Neural progenitor cell (in vitro differentiated cells): ENCODE results near the gene CUTC. TPM values are rescaled to one million over a fixed set of nuclear protein-coding genes. Genes with fewer than 3 reads are reported as not detected.

ENCODE experiments used
- DNase-seq: peaks from one replicate; pipeline ENCODE4 v3.0.0-alpha.2; 2016; ENCODE audit warnings: low spot score
- H2AFZ ChIP-seq: fragments of 200-600 bp; sonication (generic); replicated peaks from 2 replicates; pipeline ENCODE4 v1.6.1; 2016; ENCODE audit warnings: antibody characterized with exemption
- H3F3A ChIP-seq: fragments of 200-600 bp; sonication (generic); 2 replicates; pipeline ENCODE4 v1.6.1; 2016; ENCODE audit warnings: antibody characterized with exemption, low read depth
- H3K27ac ChIP-seq: fragments of 200-600 bp; sonication (generic); 2 replicates; pipeline ENCODE4 v1.5.1; 2016; ENCODE audit warnings: mild to moderate bottlenecking
- H3K27me3 ChIP-seq: fragments of 200-600 bp; sonication (generic); 2 replicates; pipeline ENCODE4 v1.6.1; 2016; ENCODE audit warnings: mild to moderate bottlenecking, moderate library complexity
- H3K36me3 ChIP-seq: fragments of 200-600 bp; sonication (generic); 2 replicates; pipeline ENCODE4 v1.5.1; 2016
- H3K4me1 ChIP-seq: fragments of 200-600 bp; sonication (generic); 2 replicates; pipeline ENCODE4 v1.6.1; 2016; ENCODE audit warnings: mixed run types
- H3K4me2 ChIP-seq: fragments of 200-600 bp; sonication (generic); 2 replicates; pipeline ENCODE4 v1.6.1; 2016
- H3K4me3 ChIP-seq: fragments of 200-600 bp; sonication (generic); 2 replicates; pipeline ENCODE4 v1.5.1; 2016
- H3K79me2 ChIP-seq: fragments of 200-600 bp; sonication (generic); 2 replicates; pipeline ENCODE4 v1.6.1; 2016; ENCODE audit warnings: low read depth
- H3K9ac ChIP-seq: fragments of 200-600 bp; sonication (generic); 2 replicates; pipeline ENCODE4 v1.6.1; 2016
- H3K9me3 ChIP-seq: fragments of 200-600 bp; sonication (generic); 2 replicates; pipeline ENCODE4 v1.5.1; 2016; ENCODE audit warnings: low read depth
- H4K20me1 ChIP-seq: fragments of 200-600 bp; sonication (generic); 2 replicates; pipeline ENCODE4 v1.6.1; 2016; ENCODE audit warnings: low read depth
- H3K27ac Mint-ChIP-seq: 3 replicates; pipeline ENCODE4 v1.8.0; 2021; ENCODE audit warnings: mixed read lengths
- H3K27me3 Mint-ChIP-seq: 2 replicates; pipeline ENCODE4 v1.8.0; 2022; ENCODE audit warnings: low read depth, mild to moderate bottlenecking, inconsistent platforms, moderate library complexity, mixed read lengths; ENCODE audit not compliant: insufficient read depth
- H3K36me3 Mint-ChIP-seq: 3 replicates; pipeline ENCODE4 v1.8.0; 2021; ENCODE audit warnings: mixed read lengths
- H3K4me1 Mint-ChIP-seq: 3 replicates; pipeline ENCODE4 v1.8.0; 2021; ENCODE audit warnings: mixed read lengths
- H3K4me3 Mint-ChIP-seq: 3 replicates; pipeline ENCODE4 v1.8.0; 2021; ENCODE audit warnings: mild to moderate bottlenecking, moderate library complexity, mixed read lengths
- H3K9me3 Mint-ChIP-seq: 3 replicates; pipeline ENCODE4 v1.8.0; 2020; ENCODE audit warnings: mixed read lengths
- CTCF ChIP-seq: fragments of 200-600 bp; sonication (generic); IDR thresholded peaks from 2 replicates; pipeline ENCODE4 v1.5.1; 2017; ENCODE audit warnings: antibody characterized with exemption, mild to moderate bottlenecking
- EZH2 ChIP-seq: fragments of 200-600 bp; sonication (generic); IDR thresholded peaks from 2 replicates; pipeline ENCODE4 v1.6.1; 2017; ENCODE audit warnings: antibody characterized with exemption, mild to moderate bottlenecking, moderate library complexity
- EZH2phosphoT487 ChIP-seq: fragments of 200-600 bp; sonication (generic); IDR thresholded peaks from 2 replicates; pipeline ENCODE4 v1.6.1; 2017; ENCODE audit warnings: antibody characterized with exemption
- total RNA-seq: library from RNA; depleted of rRNA; stranded (reverse); fragments of >200 nt; gene quantifications from 2 replicates; pipeline ENCODE4 v1.2.3, GENCODE V29; 2015; ENCODE audit warnings: low replicate concordance

CUTC gene
- total RNA-seq, 1 donor from 2014 or later, result 36.1 TPM

- Mint-ChIP-seq H3K4me3 (no peak overlapping the region), H3K27ac (no peak overlapping the region), H3K9me3 (no peaks in the 10 kb centered on the region), H3K36me3 (no peaks in the 10 kb centered on the region), H3K4me1 (peaks cover 9% of the 10 kb centered on the region), H3K27me3 (no peaks in the 10 kb centered on the region)
- H3F3A ChIP-seq, result no peaks in the 10 kb centered on the region
- no peaks in the 10 kb centered on the region for H3K36me3 ChIP-seq
- TF ChIP-seq EZH2, result no peak
- TF ChIP-seq EZH2phosphoT487, result no peak
- TF ChIP-seq CTCF, result no peak
- H3K79me2 ChIP-seq, result no peaks in the 10 kb centered on the region
- no peak for DNase-seq
- no peaks in the 10 kb centered on the region for H3K9me3 ChIP-seq
- H3K27me3 ChIP-seq, result no peaks in the 10 kb centered on the region
- no peak overlapping the region for H2AFZ ChIP-seq
- H3K4me2 ChIP-seq, result no peak overlapping the region
- H4K20me1 ChIP-seq, result no peaks in the 10 kb centered on the region
- peaks cover 5% of the 10 kb centered on the region for H3K4me1 ChIP-seq
- H3K4me3 ChIP-seq, result no peak overlapping the region
- H3K9ac ChIP-seq, result no peak overlapping the region
- H3K27ac ChIP-seq, result no peak overlapping the region
Observed at GRCh38 chr10:99784016-99784726, 52.1 kb downstream of the CUTC start.

GRCh38 chr10:99784727-99785441 lies 52.9 kb downstream of the CUTC start:
- no peaks in the 10 kb centered on the region for H3K27me3 ChIP-seq
- Mint-ChIP-seq H3K4me1 (peaks cover 4% of the 10 kb centered on the region), H3K36me3 (no peaks in the 10 kb centered on the region), H3K4me3 (no peak overlapping the region), H3K27ac (no peak overlapping the region), H3K9me3 (no peaks in the 10 kb centered on the region), H3K27me3 (no peaks in the 10 kb centered on the region)
- H3K79me2 ChIP-seq, result no peaks in the 10 kb centered on the region
- no peaks in the 10 kb centered on the region for H3K4me1 ChIP-seq
- no peaks in the 10 kb centered on the region for H3F3A ChIP-seq
- DNase-seq, result no peak
- H3K36me3 ChIP-seq, result no peaks in the 10 kb centered on the region
- H4K20me1 ChIP-seq, result no peaks in the 10 kb centered on the region
- no peak overlapping the region for H3K9ac ChIP-seq
- H3K4me3 ChIP-seq, result no peak overlapping the region
- H3K4me2 ChIP-seq, result no peak overlapping the region
- no peak overlapping the region for H3K27ac ChIP-seq
- no peak overlapping the region for H2AFZ ChIP-seq
- no peak for TF ChIP-seq CTCF
- no peak for TF ChIP-seq EZH2
- TF ChIP-seq EZH2phosphoT487, result no peak
- no peaks in the 10 kb centered on the region for H3K9me3 ChIP-seq

GRCh38 chr10:99785646-99786045 lies 53.6 kb downstream of the CUTC start:
- DNase-seq, result no peak
- Histone ChIP-seq H3K9me3 (no peaks in the 10 kb centered on the region), H3K27me3 (no peaks in the 10 kb centered on the region), H3K4me3 (no peak overlapping the region), H3K4me2 (no peak overlapping the region), H3K79me2 (no peaks in the 10 kb centered on the region), H3K36me3 (no peaks in the 10 kb centered on the region), H3K27ac (no peak overlapping the region), H3K9ac (no peak overlapping the region), H4K20me1 (no peaks in the 10 kb centered on the region), H3K4me1 (no peaks in the 10 kb centered on the region), H2AFZ (no peak overlapping the region), H3F3A (no peaks in the 10 kb centered on the region)
- Mint-ChIP-seq H3K27ac (no peak overlapping the region), H3K4me3 (no peak overlapping the region), H3K27me3 (no peaks in the 10 kb centered on the region), H3K4me1 (no peaks in the 10 kb centered on the region), H3K9me3 (no peaks in the 10 kb centered on the region), H3K36me3 (no peaks in the 10 kb centered on the region)
- TF ChIP-seq EZH2 (no peak), EZH2phosphoT487 (no peak), CTCF (no peak)
